GM12801 (cell line): ENCODE measurements around the gene CCN5.

Experiments
- TF ChIP-seq, protein P1 (sequence below): IDR thresholded peaks from one replicate; pipeline ENCODE4 v1.5.1; 2011; ENCODE audit warnings: control low read depth; ENCODE audit not compliant: insufficient read length; ENCODE audit errors: extremely low read depth

The CCN5 gene

DNA sequence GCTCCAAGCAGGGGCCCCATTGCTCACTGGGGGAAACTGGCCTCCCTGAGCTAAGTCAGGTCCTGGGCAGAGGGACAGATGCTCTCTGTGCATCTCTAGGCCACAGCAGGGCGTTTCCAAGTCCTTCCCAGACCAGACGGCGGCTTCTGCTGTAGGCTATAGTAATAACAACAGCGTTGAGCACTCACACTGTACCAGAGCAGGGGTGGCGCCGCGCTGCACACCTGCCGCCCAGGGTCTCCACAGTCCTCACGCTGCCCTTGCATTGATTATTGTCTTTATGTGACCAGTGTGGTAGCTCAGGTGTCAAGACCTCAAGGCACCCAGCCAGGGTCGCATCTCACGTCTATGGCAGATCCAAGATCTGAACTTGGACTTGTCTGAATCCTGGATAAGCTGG, 14.9 kb upstream of the CCN5 start:
- TF ChIP-seq, protein P1, sequence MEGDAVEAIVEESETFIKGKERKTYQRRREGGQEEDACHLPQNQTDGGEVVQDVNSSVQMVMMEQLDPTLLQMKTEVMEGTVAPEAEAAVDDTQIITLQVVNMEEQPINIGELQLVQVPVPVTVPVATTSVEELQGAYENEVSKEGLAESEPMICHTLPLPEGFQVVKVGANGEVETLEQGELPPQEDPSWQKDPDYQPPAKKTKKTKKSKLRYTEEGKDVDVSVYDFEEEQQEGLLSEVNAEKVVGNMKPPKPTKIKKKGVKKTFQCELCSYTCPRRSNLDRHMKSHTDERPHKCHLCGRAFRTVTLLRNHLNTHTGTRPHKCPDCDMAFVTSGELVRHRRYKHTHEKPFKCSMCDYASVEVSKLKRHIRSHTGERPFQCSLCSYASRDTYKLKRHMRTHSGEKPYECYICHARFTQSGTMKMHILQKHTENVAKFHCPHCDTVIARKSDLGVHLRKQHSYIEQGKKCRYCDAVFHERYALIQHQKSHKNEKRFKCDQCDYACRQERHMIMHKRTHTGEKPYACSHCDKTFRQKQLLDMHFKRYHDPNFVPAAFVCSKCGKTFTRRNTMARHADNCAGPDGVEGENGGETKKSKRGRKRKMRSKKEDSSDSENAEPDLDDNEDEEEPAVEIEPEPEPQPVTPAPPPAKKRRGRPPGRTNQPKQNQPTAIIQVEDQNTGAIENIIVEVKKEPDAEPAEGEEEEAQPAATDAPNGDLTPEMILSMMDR: no peak

DNA sequence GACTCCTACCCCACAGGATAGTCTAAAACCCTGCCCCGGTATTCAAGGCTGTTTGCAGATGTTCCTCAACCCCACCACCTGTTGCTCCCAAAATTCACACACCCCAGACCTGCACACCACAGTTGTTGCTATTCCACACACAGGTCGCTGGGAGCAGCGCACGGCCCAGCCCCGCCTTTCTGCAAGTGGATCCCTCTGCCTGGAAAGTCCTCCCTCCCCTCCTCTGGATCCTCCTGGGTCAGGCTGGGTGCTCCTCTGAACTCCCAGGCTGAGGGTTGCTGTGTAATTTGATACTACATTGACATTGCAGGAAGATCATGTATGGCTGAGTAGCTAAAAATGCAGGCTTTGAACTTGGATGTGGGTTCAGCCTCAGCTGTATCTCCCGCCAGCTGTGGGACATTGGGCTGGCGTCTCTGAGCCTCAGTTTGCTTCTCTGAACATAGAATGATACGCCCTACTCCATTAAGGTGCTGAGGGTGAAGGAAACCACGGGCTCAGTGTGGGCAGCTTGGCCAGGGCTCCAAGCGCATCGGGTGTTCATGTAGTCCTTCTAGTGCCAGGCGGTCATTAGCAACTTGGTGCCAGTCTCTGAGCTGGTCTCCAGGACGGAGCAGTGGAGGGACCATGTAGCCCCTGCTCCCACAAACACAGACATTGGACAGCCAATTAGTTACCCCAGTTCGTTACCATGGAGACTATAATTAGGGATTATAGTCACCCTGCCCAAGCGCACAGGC, 13.9 kb upstream of the CCN5 start:
- TF ChIP-seq, protein P1: no peak

DNA sequence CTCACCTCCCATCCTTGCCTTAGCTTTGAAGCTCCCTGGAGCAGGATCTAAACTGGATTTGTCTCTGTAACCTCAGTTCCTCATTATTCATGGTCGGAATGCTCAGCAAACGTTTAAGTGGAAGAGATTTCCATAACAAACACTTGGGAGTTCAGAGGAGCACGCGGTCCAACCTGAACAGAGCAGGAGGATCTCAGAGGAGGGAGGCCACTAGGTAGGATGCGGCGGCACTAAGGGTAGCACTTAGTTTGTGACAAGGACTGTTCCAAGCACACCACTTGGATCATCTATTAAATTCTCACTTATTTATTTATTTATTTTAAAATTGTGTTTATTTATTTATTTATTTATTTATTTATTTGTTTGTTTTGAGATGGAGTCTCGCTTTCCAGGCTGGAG, 13.3 kb upstream of the CCN5 start:
- TF ChIP-seq, protein P1: no peak

DNA sequence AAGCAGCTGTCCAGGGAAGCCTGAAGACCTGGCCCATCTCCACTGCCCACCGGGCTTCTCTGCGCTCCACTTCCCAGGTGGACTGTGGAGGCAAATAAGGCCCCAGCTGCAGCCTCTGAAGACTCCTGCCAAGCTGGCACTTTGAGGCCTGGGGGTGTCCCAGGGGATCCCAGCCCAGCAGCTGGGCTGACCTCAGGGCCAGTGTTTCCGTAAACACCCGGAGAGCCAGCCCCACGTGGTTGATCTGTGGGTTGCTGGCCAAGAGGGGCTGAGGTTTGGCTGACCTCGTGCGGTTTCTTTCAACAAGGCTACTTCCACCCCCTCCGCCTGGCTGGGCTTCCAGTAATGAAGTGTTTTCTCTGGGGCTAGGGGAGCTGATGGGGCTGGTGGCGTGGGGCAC, 12.4 kb upstream of the CCN5 start:
- TF ChIP-seq, protein P1: no peak

DNA sequence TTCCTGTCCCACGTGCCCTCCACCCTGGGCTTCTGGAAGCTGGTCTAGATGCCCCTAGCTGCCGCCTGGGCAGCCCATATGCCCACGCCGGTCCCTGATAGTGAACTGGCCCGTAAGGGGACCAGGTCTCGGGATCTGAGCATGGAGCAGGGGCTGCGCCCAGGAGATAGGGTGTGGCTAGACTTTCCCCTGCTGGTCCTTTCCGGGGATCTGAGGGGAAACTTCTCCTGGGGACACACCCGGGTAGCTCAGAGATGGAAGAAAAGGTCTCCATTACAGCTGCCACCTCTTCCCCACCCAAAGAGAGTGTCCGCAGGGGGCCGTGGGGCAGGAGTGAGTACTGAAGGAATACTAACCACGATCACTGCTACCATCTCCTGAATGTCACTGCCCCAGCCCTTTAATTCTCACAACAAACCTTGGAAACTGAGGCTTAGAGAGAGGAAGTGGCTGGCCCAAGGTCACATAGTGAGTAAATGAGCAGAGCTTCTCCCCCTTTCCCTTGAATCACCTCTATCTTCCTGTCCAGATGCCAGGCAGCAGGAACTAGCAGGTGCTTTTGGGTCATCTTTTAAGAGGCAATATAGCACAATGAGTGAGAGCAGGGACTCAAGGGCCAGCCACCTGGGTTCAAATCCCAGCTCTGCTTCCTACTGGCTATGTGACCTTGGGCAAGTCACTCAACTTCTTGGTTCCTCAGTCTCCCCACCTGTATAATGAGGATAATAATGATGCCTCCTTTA, 11.8 kb upstream of the CCN5 start:
- TF ChIP-seq, protein P1: no peak

DNA sequence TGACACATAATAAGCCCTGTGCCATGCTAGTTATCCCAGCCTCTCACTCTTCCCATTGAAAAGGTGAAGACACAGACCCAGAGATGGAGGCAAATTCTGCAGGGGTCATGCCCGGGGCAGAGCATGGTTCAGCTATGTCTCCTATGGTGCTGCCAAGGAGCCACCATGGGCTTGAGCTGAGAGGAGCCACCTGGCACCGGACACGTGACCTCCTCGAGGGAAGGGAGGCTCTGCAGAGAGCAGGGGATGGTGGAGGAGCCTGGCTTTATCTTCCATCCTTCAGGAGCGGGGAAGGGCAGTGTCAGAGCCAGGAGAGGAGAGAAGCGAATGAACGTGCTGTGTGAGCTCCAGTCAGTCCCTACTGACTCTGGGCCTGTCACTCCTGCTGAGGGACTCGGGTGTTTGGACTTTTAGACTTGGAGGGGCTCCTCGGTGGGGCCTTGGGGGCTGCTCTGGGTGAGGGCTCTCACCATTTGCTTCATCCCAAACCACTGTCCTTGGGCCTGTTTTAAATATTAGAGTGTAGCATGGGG, 11.1 kb upstream of the CCN5 start:
- TF ChIP-seq, protein P1: no peak

DNA sequence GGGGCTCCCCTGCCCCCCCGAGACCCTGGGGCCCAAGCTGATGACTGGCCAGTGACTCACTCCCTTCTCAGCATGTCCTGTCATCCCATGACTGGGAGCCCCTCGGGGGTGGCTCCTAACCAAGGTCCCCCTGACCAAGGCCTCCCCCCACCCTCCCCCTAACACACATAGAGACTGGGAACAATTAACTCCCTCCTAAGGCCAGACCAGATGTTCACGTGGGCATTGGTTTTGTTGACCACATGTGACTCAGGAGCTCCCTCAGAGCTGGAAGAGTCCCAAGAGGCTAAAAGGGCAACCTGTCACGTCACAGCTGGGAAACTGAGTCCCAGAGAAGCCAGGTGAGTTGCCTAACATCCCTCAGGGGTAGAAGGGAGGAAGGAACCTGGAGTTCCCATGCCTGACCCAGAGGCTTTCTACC, 10.6 kb upstream of the CCN5 start:
- TF ChIP-seq, protein P1: no peak
